Forelimb muscle (tissue), 1 donor: ENCODE results near the gene SLC25A39. TPM values are rescaled to one million over a fixed set of nuclear protein-coding genes. Genes with fewer than 3 reads are reported as not detected.

Experiments
- DNase-seq: peaks from one replicate; pipeline ENCODE4 v3.0.0-alpha.2; 2013; ENCODE audit warnings: low read depth
- polyA plus RNA-seq: library from polyadenylated mRNA; unstranded; fragments of 120-200 nt; gene quantifications from one replicate; pipeline ENCODE4 v1.2.1, GENCODE V29; 2013; ENCODE audit not compliant: insufficient read length

Gene SLC25A39
- polyA plus RNA-seq, 1 donor: 54.3 TPM

DNA sequence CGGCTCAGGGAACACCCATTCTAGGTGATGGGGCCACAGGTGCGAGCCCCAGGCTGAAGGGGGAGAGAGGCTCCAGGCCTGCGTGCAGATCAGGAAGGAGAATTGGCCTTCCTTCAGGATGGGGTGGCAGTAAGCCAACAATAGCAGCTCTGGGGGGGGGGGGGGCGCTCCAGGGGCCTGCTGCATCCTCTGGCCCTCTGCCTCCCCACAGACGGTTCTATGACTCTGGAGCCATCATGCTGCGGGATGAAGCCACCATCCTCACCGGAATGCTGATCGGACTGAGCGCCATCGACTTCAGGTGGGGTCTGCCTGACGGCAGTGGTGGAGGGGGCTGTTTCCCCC, 10.1 kb downstream of the SLC25A39 start:
- no peak for DNase-seq

DNA sequence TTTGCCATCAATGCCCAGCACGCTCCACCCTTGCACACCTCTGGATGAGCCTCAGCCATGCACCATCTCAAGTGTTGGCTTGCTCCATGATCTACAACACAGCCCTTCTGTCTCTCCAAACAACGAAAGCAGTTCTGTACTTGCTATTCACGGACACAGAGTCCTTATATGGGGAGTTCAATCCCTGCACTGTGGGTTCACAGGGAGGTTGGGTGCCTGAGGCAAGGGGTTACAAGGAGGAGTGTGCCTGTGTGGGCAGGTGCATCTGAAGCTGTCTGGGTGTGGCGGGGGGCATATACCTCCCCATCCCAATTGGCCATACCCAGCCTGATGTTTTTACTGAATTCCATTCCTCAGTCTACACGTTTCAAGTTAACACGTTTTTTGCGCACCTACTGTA, 10.6 kb downstream of the SLC25A39 start:
- DNase-seq: no peak

DNA sequence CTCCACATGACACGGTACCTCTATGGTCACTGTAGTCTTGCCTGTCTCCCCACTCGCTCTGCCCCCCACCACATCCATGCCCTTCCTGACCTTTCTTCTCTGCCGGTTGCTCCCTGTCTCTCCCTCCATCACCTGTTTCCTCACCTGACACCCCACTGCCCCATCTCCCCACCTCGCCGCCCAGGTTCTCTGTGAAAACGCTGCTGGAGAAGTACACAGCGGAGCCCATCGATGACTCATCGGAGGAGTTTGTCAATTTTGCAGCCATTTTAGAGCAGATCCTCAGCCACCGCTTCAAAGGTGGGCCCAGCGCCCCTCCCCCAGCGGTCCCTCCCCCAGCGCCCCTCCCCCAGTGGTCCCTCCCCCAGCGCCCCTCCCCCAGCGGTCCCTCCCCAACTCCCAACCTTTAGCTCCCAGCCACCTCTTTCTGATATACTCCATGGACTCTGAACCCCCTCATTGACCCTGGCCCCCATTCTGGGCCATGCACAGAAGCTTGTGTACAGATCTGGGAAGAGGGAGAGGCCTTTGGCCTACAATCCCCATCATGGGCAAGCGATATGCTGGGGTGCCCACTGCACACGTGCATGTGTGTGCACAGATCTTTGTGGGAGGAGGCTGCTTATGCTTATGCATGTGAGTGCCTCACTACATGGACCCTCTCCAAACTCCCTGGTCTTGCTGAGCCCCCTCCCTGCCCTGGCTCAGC, 12.1 kb downstream of the SLC25A39 start:
- no peak for DNase-seq

DNA sequence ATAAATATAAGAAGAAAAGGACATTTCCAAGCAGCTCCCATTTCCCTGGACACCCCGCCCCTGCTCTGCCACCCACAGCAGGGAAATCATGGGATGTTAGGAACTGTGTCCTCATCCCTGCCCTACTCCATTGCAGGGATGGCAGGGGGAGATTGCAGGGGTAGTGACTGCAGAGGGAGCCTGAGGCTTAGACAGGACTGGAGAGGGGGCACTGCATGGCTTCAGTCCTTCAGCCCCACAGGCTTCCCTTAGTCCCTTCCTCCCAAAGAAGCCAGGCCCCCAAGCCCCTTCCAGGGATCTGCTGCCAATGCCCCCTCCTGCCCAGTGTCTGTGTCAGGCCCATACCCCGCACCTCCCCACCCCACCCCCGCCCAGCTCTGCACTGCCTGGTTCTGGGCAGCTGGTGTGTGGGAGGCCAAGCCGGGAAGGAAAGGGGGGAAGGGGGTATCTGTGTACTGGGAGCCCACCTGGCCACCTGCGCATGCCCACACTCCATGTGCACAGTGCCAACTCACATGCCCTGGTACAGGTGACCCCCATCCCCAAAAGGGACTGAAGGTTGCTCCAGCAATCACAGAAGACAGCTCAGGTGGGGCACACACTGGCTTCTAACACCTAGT, 13.0 kb downstream of the SLC25A39 start:
- DNase-seq: no peak

DNA sequence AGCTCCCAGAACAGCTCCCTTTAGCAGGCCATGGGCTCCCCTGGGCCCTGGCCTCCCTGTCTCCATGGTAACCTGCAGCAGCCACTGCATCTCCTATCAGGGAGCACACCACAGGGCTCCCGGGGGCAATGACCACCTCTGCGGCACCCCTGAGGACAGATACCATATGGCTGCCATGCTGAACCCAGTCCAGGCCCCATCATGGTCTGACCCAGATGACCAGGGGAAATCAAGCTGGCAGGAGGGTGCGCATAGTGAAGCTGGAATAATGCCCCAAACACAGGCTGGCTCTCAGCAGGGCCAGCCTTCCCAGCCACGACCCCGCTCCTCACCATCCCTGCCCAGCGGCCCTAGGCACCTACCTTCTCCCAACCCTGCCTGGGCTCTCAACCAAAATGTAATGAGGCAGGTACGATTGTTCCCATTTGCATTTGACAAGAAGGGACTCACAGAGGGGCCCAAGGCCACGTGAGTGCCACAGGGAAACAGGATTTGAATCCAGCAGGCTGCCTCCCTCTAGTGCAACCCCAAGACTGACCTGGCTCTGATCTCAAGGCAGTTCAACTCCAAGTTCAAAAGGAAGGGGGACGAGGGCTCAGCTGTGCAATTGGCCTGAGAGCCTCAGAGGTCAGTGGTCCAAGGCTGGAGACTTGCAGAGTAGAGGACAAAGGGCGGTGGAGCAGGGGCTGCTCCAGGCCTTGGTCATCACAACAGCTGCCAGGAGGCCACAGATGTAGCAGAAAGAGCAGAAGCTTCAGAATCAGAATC, 13.8 kb downstream of the SLC25A39 start:
- DNase-seq: no peak

- no peak for DNase-seq
Measured at GRCh38 chr17:44310188-44310587, 14.4 kb downstream of the SLC25A39 start.

DNA sequence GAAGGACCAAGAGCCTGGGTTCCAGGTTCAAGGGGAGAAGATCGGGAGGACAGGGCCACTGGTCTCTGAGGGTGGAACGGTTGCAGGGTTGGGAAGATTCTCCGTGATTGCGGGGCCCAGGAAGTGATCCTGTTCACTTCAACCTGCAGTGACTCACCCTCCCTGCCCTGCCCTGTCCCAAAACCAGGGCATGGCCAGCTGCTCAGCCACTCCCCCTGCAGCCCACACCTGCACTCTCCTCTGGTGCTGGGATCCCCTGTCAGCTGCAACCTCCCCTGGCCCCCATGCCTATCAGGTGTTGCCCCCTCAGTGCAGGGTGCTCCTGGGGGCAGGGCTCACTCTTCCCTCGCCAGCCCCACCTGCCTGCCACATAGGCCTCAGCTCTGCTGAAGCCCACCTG, 15.2 kb downstream of the SLC25A39 start:
- no peak for DNase-seq

DNA sequence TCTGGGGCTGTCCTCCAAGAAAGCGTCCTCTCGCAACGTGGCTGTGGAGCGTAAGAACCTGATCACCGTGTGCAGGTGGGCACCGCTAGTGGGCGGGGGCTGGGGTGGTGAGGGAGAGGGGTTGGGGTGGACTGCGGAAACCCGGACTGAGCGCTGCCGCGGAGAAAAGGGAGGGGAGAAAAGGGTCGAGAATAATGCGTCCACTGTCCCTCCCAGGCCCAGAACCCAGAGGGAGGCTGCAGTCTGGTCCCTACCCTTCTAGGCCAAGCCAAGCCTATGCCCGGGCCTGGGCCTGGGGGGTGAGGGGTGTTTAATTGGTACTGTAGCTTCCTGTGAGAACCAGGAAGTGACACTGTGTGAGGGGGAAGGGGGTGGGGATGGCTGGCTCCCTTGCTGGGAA, 15.8 kb downstream of the SLC25A39 start:
- DNase-seq: no peak

- DNase-seq: peak; percentile 43
Measured at GRCh38 chr17:44308320-44308818, 16.3 kb downstream of the SLC25A39 start, which contains the start of gene RUNDC3A. Gene RUNDC3A (plus strand): TSS chr17:44308601. CDS start chr17:44308833, 232 bp downstream.

- DNase-seq: no peak
Measured at GRCh38 chr17:44307387-44308186, 17.0 kb downstream of the SLC25A39 start.

GRCh38 chr17:44304651-44305050, 20.0 kb downstream of the SLC25A39 start:
- DNase-seq: no peak

GRCh38 chr17:44297975-44298374, 26.6 kb downstream of the SLC25A39 start:
- no peak for DNase-seq

- no peak for DNase-seq
Measured at GRCh38 chr17:44293509-44294226, 31.0 kb downstream of the SLC25A39 start.

- DNase-seq: no peak
Measured at GRCh38 chr17:44287651-44288050, 37.0 kb downstream of the SLC25A39 start.

DNA sequence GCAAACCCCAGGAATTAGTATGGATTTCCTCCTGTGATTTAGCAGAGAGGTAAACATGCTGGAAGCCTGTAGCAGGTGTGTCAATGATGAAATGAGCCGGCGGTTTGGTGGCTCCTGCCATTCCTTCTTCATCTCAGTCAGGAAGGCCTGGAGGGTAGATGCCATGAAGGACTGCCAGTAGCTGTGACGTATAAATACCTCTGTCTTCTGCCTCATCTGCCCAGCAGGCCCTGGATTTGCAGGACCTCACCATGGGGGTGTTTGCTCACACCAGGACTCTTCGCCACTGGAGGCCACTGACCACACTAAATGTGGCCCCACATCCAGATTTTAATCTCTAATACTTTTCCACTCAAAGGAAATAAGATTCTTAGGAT, 40.6 kb downstream of the SLC25A39 start:
- DNase-seq: no peak

- DNase-seq: no peak
Measured at GRCh38 chr17:44283344-44284023, 41.1 kb downstream of the SLC25A39 start.

GRCh38 chr17:44282264-44282663, 42.4 kb downstream of the SLC25A39 start:
- DNase-seq: no peak

DNA sequence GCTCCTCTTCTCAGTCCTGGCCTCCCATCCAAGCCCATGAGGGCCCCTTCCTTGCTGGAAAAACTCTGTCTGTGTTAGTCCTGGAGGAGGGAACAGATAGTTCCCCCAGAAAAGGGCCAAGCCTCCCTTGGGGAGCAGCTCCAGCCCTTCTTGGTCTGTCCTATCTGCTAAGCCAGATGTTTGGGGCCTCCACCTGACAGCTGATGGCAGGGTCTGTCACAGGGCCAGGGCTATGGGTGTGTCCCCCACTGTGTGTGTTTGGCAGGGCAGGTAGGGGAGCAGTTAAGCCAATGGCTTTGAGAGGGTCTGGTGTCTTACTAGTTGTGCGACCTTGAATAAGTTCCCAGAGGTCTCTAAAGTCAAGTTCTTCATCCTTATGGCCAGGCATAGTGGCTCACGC, 43.1 kb downstream of the SLC25A39 start:
- no peak for DNase-seq

- no peak for DNase-seq
Measured at GRCh38 chr17:44280392-44280937, 44.2 kb downstream of the SLC25A39 start.

- DNase-seq: no peak
Measured at GRCh38 chr17:44279666-44280391, 44.8 kb downstream of the SLC25A39 start.
